Transverse colon (tissue), 4 donors: Measurements from ENCODE around the gene PYGO1. TPM values are rescaled to one million over a fixed set of nuclear protein-coding genes. Genes with fewer than 3 reads are reported as not detected.

ENCODE experiments used
- DNase-seq: peaks from one replicate; pipeline ENCODE4 v3.0.0-alpha.2; 2019
- H3K27ac ChIP-seq, 4 donors: fragments of 200-600 bp; sonication (generic); 2 replicates each; pipeline ENCODE4 v1.5.1; 2016 to 2018; ENCODE audit warnings: inconsistent platforms in 4 of 4
- H3K27me3 ChIP-seq: fragments of 200-600 bp; sonication (generic); 2 replicates; pipeline ENCODE4 v1.5.1; 2017; ENCODE audit warnings: inconsistent platforms
- H3K36me3 ChIP-seq, 4 donors: fragments of 200-600 bp; sonication (generic); 2 replicates each; pipeline ENCODE4 v1.5.1; 2017 to 2019; ENCODE audit warnings: inconsistent platforms in 4 of 4
- H3K4me1 ChIP-seq, 4 donors: fragments of 200-600 bp; sonication (generic); 2 replicates each; pipeline ENCODE4 v1.5.1; 2017 to 2020; ENCODE audit warnings: inconsistent platforms in 4 of 4
- H3K4me3 ChIP-seq, 4 donors: fragments of 200-600 bp; sonication (generic); 1 replicate in 1 of 4; 2 replicates in 3 of 4; pipeline versions ENCODE4 v1.5.1 to v1.6.1; 2017 to 2019; ENCODE audit warnings: inconsistent platforms in 4 of 4
- H3K9me3 ChIP-seq, 2 donors: fragments of 200-600 bp; sonication (generic); 2 replicates each; pipeline ENCODE4 v1.5.1; 2017 to 2019; ENCODE audit warnings: inconsistent platforms in 2 of 2
- CTCF ChIP-seq, 5 experiments: fragments of 200-600 bp in 3 of 5; fragments of 450-650 bp in 2 of 5; sonication (generic) in 3 of 5; IDR thresholded peaks; 1 replicate in 2 of 5; 2 replicates in 3 of 5; pipeline ENCODE4 v1.5.1; 2016 to 2017; ENCODE audit warnings: antibody characterized with exemption in 5 of 5, inconsistent platforms in 3 of 5, mild to moderate bottlenecking in 2 of 5, moderate library complexity in 1 of 5
- EP300 ChIP-seq: sonication (generic); formaldehyde crosslinking; IDR thresholded peaks from one replicate; pipeline ENCODE4 v1.6.1; 2017; ENCODE audit warnings: antibody characterized with exemption, low read depth
- POLR2A ChIP-seq: fragments of 450-650 bp; IDR thresholded peaks from one replicate; pipeline ENCODE4 v1.6.1; 2016; ENCODE audit warnings: antibody characterized with exemption, mild to moderate bottlenecking, moderate library complexity
- POLR2AphosphoS5 ChIP-seq, 3 donors: sonication (generic); formaldehyde crosslinking; IDR thresholded peaks; one replicate each; pipeline ENCODE4 v1.6.1; 2016; ENCODE audit warnings: antibody characterized with exemption in 3 of 3
- WGBS, 2 donors: methylation state at CpG; one replicate each; pipeline ENCODE4 v1.1.5; 2018; ENCODE audit warnings: low coverage in 1 of 2; 5-methylcytosine and 5-hydroxymethylcytosine counted together
- in situ Hi-C, 4 donors: fragments of 200-750 bp; cut with MboI; loops; one replicate each; pipeline versions ENCODE4 v1.15.0 to v1.15.1; 2017; ENCODE audit warnings: low sequenced_read_pairs in 3 of 4, low pct_ligation_motif_present in 1 of 4, low pct_unique_long_range_greater_than_20kb in 1 of 4
- intact Hi-C: fragments of 100-400 bp; cut with DNase I; formaldehyde crosslinking; loops from one replicate; pipeline ENCODE4 v1.15.1; 2023; ENCODE audit warnings: low total_unique reads
- total RNA-seq, 4 donors: library from RNA; depleted of rRNA; stranded (reverse); fragments of >200 nt; gene quantifications; one replicate each; pipeline ENCODE4 v1.1.0, GENCODE V29; 2016

Gene PYGO1
- total RNA-seq, 4 donors from 2014 or later, result 0.37 to 3.4 (median 2.8) TPM

- WGBS, 2 donors, result 53 to 55% methylated on average over 1 of the region's 1 CpG
These were observed 27.3 kb upstream of the PYGO1 start for GRCh38 chr15:55615445-55615844.

DNA sequence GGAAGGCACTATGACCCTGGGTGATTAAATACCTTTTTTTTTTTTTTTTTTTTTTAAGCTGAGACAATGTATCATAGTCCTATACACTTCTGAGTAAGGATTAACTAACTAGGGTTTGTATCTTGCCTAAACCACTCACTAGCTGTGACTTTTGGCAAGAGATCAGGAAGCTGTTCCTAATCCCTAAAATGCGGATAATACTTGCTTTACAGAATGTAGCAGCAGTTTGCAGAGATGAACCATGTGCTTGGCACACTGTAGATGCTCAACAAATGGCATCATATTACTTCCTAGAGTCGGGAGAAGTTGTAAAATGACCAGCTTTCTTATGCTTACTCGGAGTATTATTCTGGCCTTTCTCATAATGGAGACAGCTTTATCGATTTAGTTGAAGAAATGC is 25.6 kb upstream of the PYGO1 start:
- Histone ChIP-seq H3K27me3 (no peaks in the 10 kb centered on the region), H3K36me3 (no peaks in the 10 kb centered on the region), H3K4me3 (no peak overlapping the region), H3K27ac (no peak overlapping the region), H3K4me1 (no peaks in the 10 kb centered on the region), H3K9me3 (no peaks in the 10 kb centered on the region)
- TF ChIP-seq EP300 (no peak), POLR2AphosphoS5 (IDR thresholded peaks at IDR 0.05) (no peak), CTCF (IDR thresholded peaks at IDR 0.05) (no peak), POLR2A (no peak)
- WGBS, 2 donors, result 65 to 71% methylated on average over 3 to 4 of the region's 4 CpGs
- intact Hi-C loops (no loop called here), in situ Hi-C loops (no loop called here)
- DNase-seq, result no peak

More at GRCh38 chr15:55615445-55615844, 27.3 kb upstream of the PYGO1 start:
- Histone ChIP-seq H3K27ac (no peak overlapping the region), H3K4me3 (no peak overlapping the region), H3K4me1 (no peaks in the 10 kb centered on the region), H3K36me3 (no peaks in the 10 kb centered on the region), H3K9me3 (no peaks in the 10 kb centered on the region), H3K27me3 (no peaks in the 10 kb centered on the region)
- TF ChIP-seq POLR2AphosphoS5 (IDR thresholded peaks at IDR 0.05) (no peak), POLR2A (no peak), CTCF (IDR thresholded peaks at IDR 0.05) (no peak), EP300 (no peak)
- intact Hi-C loops, result no loop called here
- no peak for DNase-seq
- in situ Hi-C loops, result no loop called here

DNA sequence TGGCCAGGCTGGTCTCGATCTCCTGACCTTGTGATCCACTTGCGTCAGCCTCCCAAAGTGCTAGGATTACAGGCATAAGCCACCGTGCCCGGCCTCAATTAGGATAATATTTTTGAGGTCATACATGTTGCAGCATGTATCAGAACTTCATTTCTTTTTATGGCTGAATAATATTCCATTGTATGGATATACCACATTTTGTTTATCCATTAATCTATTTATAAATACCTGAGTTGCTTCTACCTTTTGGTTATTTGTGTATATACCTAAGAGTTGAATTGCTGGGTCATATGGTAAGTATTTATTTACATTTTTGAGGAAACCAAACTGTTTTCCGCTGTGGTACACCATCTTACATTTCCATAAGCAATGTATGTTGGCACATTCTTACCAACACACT is 18.1 kb upstream of the PYGO1 start:
- Histone ChIP-seq H3K27ac (no peak overlapping the region), H3K27me3 (peaks cover 4% of the 10 kb centered on the region), H3K9me3 (no peaks in the 10 kb centered on the region), H3K36me3 (no peaks in the 10 kb centered on the region), H3K4me1 (no peaks in the 10 kb centered on the region), H3K4me3 (no peak overlapping the region)
- in situ Hi-C loops (no loop called here), intact Hi-C loops (no loop called here)
- TF ChIP-seq EP300, result no peak
- TF ChIP-seq CTCF (IDR thresholded peaks at IDR 0.05), result no peak
- no peak for TF ChIP-seq POLR2A
- TF ChIP-seq POLR2AphosphoS5 (IDR thresholded peaks at IDR 0.05), result no peak
- WGBS, 2 donors, result 89 to 94% methylated on average over 5 of the region's 5 CpGs
- no peak for DNase-seq

DNA sequence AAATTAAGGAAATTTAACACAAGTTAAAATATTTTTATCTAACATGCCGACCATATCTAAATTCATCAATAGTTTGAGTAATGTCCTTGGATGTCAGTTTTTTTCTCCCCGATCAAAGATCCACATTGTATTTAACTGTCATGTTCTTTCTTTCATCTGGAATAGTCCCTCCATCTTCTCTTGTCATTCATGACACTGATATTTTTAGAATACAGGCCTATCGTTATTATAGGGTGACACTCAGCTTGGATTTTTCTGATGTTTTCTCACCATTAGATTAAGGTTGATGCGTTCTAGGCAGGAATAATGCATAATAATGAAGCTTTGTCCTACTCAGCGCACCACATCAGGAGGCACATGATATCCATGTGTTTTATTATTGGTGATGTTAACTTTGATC is 13.2 kb upstream of the PYGO1 start:
- Histone ChIP-seq H3K36me3 (no peaks in the 10 kb centered on the region), H3K27me3 (peaks cover 4% of the 10 kb centered on the region), H3K4me3 (no peak overlapping the region), H3K27ac (no peak overlapping the region), H3K9me3 (no peaks in the 10 kb centered on the region), H3K4me1 (no peaks in the 10 kb centered on the region)
- no peak for DNase-seq
- intact Hi-C loops, result no loop called here
- in situ Hi-C loops, result no loop called here
- whole genome bisulfite sequencing, 2 donors, result 85 to 96% methylated on average over 5 of the region's 5 CpGs
- TF ChIP-seq POLR2AphosphoS5 (IDR thresholded peaks at IDR 0.05) (no peak), POLR2A (no peak), EP300 (no peak), CTCF (IDR thresholded peaks at IDR 0.05) (no peak)
